Uterus (tissue), 4 donors: ENCODE results near the gene CPEB2. TPM values are rescaled to one million over a fixed set of nuclear protein-coding genes. Genes with fewer than 3 reads are reported as not detected.
A peak's percentile ranks its signal among the peaks of the same experiment; 100 is the strongest.

Experiments
- DNase-seq, 2 donors: peaks; one replicate each; pipeline ENCODE4 v3.0.0-alpha.2; 2019 to 2020
- H3K27ac ChIP-seq, 2 donors: fragments of 200-600 bp; sonication (generic); 1 replicate in 1 of 2; 2 replicates in 1 of 2; pipeline ENCODE4 v1.5.1; 2016 to 2018
- H3K27me3 ChIP-seq, 2 donors: fragments of 200-600 bp; sonication (generic); one replicate each; pipeline ENCODE4 v1.5.1; 2018 to 2019; ENCODE audit warnings: control low read depth in 1 of 2
- H3K36me3 ChIP-seq, 2 donors: fragments of 200-600 bp; sonication (generic); one replicate each; pipeline ENCODE4 v1.5.1; 2019; ENCODE audit warnings: control low read depth in 1 of 2
- H3K4me1 ChIP-seq, 2 donors: fragments of 200-600 bp; sonication (generic); one replicate each; pipeline ENCODE4 v1.5.1; 2018 to 2019; ENCODE audit warnings: control low read depth in 1 of 2
- H3K4me3 ChIP-seq, 2 donors: fragments of 200-600 bp; sonication (generic); 1 replicate in 1 of 2; 2 replicates in 1 of 2; pipeline ENCODE4 v1.5.1; 2018 to 2019; ENCODE audit warnings: mild to moderate bottlenecking in 1 of 2
- H3K9me3 ChIP-seq, 2 donors: fragments of 200-600 bp; sonication (generic); one replicate each; pipeline ENCODE4 v1.5.1; 2019; ENCODE audit warnings: control low read depth in 1 of 2
- POLR2A ChIP-seq, 2 donors: fragments of 450-650 bp; IDR thresholded peaks; one replicate each; pipeline ENCODE4 v1.6.1; 2016; ENCODE audit warnings: antibody characterized with exemption in 2 of 2, mild to moderate bottlenecking in 1 of 2, moderate library complexity in 1 of 2
- intact Hi-C: fragments of 100-400 bp; cut with DNase I; formaldehyde crosslinking; loops from one replicate; pipeline ENCODE4 v1.15.1; 2023; ENCODE audit warnings: low total_unique reads
- total RNA-seq, 4 donors: library from RNA; depleted of rRNA in 3 of 4; stranded (reverse); fragments of >200 nt in 3 of 4; gene quantifications; one replicate each; pipeline versions ENCODE4 v1.1.0 to v1.2.4, GENCODE V29; 2014 to 2023
- TF ChIP-seq, protein P1 (sequence below), 4 experiments: fragments of 200-600 bp in 2 of 4; fragments of 450-650 bp in 2 of 4; sonication (generic) in 2 of 4; IDR thresholded peaks; one replicate each; pipeline ENCODE4 v1.5.1; 2016 to 2019; ENCODE audit warnings: antibody characterized with exemption in 4 of 4, mild to moderate bottlenecking in 2 of 4, moderate library complexity in 1 of 4
- donor health status: DM: yes; HTN: yes; CAD: no.

CPEB2 gene
- total RNA-seq, 4 donors from 2014 or later, result 5.4 to 19.5 (median 13.6) TPM

DNA sequence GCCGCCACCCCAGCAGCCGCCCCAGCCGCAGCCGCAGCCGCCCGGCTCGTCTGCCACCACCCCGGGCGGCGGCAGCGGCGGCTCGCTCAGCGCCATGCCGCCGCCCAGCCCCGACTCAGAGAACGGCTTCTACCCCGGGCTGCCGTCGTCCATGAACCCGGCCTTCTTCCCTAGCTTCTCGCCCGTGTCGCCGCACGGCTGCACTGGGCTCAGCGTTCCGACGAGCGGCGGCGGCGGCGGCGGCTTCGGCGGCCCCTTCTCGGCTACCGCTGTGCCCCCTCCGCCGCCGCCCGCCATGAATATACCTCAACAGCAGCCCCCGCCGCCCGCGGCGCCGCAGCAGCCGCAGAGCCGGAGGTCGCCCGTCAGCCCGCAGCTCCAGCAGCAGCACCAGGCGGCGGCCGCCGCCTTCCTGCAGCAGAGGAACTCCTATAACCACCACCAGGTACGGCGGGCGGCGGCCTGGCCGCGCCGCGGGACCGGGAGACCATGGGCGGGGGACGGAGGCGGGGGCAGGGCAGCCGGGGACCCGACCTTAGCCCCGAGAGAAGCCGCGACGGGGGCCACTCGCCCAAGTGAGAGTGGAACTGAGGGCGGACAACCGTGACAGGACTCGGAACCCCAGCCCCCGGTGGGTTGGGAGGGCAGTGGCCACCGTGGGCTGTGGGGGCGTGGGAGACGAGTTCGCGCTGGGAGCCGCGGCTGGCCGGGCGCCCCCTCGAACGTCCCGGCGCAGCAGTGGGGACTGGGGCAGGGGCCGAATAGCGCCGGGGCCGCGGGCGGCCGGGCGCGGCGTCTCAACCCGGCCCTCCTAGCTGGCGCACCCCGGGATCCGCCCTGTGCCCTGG is 1.8 kb downstream of the CPEB2 start:
- no peaks in the 10 kb centered on the region for H3K36me3 ChIP-seq
- DNase-seq, result peak; percentile 24 to 37
- TF ChIP-seq, protein P1, sequence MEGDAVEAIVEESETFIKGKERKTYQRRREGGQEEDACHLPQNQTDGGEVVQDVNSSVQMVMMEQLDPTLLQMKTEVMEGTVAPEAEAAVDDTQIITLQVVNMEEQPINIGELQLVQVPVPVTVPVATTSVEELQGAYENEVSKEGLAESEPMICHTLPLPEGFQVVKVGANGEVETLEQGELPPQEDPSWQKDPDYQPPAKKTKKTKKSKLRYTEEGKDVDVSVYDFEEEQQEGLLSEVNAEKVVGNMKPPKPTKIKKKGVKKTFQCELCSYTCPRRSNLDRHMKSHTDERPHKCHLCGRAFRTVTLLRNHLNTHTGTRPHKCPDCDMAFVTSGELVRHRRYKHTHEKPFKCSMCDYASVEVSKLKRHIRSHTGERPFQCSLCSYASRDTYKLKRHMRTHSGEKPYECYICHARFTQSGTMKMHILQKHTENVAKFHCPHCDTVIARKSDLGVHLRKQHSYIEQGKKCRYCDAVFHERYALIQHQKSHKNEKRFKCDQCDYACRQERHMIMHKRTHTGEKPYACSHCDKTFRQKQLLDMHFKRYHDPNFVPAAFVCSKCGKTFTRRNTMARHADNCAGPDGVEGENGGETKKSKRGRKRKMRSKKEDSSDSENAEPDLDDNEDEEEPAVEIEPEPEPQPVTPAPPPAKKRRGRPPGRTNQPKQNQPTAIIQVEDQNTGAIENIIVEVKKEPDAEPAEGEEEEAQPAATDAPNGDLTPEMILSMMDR (IDR thresholded peaks at IDR 0.05), result no peak
- no peak for TF ChIP-seq POLR2A (IDR thresholded peaks at IDR 0.05)
- intact Hi-C loops, result no loop called here
- no peaks in the 10 kb centered on the region for H3K9me3 ChIP-seq
- peak overlapping the region; percentile 72 to 96 for H3K4me3 ChIP-seq
- no peaks in the 10 kb centered on the region for H3K27me3 ChIP-seq
- no peaks in the 10 kb centered on the region for H3K4me1 ChIP-seq
- peak overlapping the region; percentile 97 to 98 for H3K27ac ChIP-seq

DNA sequence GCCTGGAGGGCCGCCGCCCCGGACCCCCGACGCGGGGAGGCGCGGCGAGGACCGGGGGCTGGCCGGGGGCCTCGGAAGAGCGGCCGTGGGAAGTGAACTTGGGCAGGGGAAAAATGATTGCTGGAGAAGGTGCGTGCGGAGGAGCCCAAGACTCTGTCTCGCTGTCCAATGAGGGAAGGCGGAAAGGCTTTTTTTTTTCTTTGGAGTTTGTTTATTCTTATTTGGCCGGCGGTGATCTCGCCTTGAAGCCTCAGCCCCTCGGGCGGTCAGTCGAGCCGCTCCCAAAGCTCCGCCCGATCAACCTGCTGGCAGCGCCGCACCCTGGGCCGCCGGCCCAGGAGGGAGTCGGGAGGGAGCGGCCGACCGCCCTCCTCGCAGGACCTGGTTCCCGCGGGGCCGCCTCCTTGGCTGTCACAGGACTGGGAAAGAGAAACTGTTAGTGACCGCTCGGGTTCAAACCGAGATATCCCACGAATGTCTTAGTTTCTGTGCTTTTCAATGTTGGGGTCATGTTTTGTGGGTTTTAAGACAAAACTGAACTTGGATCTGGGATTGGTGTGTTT is 2.5 kb downstream of the CPEB2 start:
- H3K4me1 ChIP-seq, result no peaks in the 10 kb centered on the region
- H3K4me3 ChIP-seq, result peak overlapping the region; percentile 72 to 96
- H3K27me3 ChIP-seq, result no peaks in the 10 kb centered on the region
- DNase-seq, result peak; percentile 81 to 82
- peak overlapping the region; percentile 97 to 98 for H3K27ac ChIP-seq
- peak; percentile 63 to 75 for TF ChIP-seq POLR2A (IDR thresholded peaks at IDR 0.05)
- TF ChIP-seq, protein P1 (IDR thresholded peaks at IDR 0.05), result no peak
- H3K9me3 ChIP-seq, result no peaks in the 10 kb centered on the region
- intact Hi-C loops, result no loop called here
- H3K36me3 ChIP-seq, result no peaks in the 10 kb centered on the region

DNA sequence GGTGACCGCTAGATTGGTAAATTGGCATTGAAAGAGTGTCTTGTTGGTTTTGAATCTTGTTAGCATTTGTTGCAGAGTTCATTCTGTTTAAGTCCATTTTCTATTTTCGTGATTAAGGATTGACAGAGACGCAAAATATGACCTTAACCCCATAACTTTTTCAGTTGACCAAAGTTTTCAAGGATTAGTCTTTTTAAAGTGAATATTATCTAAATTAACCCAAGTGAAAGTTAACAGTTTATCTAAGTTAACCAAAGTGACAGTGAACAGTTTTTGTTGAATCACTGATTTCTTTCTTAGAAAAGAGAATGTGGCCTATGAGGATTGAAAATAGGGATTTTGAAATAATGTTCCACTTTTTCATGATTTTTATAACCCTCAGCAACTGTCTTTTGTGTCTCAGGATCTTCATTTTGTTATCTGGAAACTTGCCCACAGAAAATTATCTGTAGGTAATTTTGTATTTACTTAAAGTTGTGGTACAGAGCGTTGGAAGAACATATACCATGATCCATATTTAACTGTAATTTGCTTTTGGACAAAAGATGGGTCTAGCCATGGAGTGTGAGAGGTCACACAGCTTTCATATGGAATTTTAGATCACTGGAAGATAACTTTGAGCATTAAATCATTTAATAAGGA is 3.3 kb downstream of the CPEB2 start:
- H3K4me1 ChIP-seq, result no peaks in the 10 kb centered on the region
- peak overlapping the region; percentile 72 to 96 for H3K4me3 ChIP-seq
- peak overlapping the region; percentile 97 to 98 for H3K27ac ChIP-seq
- no peaks in the 10 kb centered on the region for H3K9me3 ChIP-seq
- H3K27me3 ChIP-seq, result no peaks in the 10 kb centered on the region
- intact Hi-C loops, result no loop called here
- no peaks in the 10 kb centered on the region for H3K36me3 ChIP-seq
- DNase-seq, result no peak
- TF ChIP-seq, protein P1 (IDR thresholded peaks at IDR 0.05), result no peak
- no peak for TF ChIP-seq POLR2A (IDR thresholded peaks at IDR 0.05)

DNA sequence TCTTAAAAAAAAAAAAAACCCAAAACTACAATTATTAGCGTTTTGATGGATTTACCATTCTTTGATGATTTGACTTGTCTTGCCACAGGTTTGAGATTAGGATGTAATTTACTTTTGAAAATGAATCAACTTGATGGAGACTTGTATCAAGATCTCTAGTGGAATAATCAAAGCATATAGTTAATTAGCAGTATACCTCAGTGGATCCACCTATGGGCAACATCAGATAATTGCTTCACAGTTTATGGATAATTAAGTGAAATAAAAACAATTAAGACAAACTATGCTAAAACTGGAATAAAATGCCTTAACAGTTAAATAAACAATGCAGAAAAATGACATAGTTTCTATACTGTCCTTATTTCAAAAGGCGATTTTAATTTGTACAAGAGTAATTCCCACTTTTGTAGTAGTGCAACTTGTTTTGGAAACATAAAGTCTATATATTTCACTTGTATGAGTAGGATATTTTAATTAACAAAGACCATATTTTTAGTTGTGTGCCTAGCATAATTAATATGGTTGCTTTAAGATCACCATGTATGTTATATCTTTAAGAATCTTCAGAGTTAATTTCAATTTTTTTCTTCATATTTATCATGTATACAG is 4.2 kb downstream of the CPEB2 start:
- Histone ChIP-seq H3K4me3 (no peak overlapping the region), H3K4me1 (no peaks in the 10 kb centered on the region)
- intact Hi-C loops, result no loop called here

More for the DNA sequence above, 4.2 kb downstream of the CPEB2 start:
- Histone ChIP-seq H3K27me3 (no peaks in the 10 kb centered on the region), H3K9me3 (no peaks in the 10 kb centered on the region), H3K36me3 (no peaks in the 10 kb centered on the region), H3K27ac (peak overlapping the region; percentile 97 to 98)
- no peak for DNase-seq
- TF ChIP-seq POLR2A (IDR thresholded peaks at IDR 0.05), result no peak
- TF ChIP-seq, protein P1 (IDR thresholded peaks at IDR 0.05), result peak in 3 of 4 experiments; percentile 17 to 21 (median 20)
